Naive thymus-derived CD4-positive, alpha-beta T cell (primary cell): ENCODE data around the gene ABCA6. TPM values are rescaled to one million over a fixed set of nuclear protein-coding genes. Genes with fewer than 3 reads are reported as not detected.

Experiments
- ATAC-seq: fragments of 150-1000 bp; cut with Tn5 transposase; 2 replicates; pipeline ENCODE4 v1.10.0; 2021; ENCODE audit warnings: mild to moderate bottlenecking, moderate library complexity
- CTCF ChIA-PET: fragments of 350-600 bp; sonication (Branson Sonifier 250); formaldehyde crosslinking; loops from one replicate; lab custom pipeline; 2021; ENCODE audit warnings: antibody characterized with exemption; lab: Charles Lee
- POLR2A ChIA-PET: fragments of 350-600 bp; sonication (Branson Sonifier 250); formaldehyde crosslinking; loops from one replicate; lab custom pipeline; 2021; ENCODE audit warnings: antibody characterized with exemption, inconsistent platforms; lab: Charles Lee
- DNase-seq, 9 donors: peaks; one replicate each; pipeline versions ENCODE4 v3.0.0 to v3.0.0-alpha.2; 2020 to 2022; ENCODE audit warnings: mixed read lengths in 1 of 9
- H3K27ac ChIP-seq: one replicate; pipeline ENCODE4 v1.7.0; 2013; ENCODE audit warnings: mild to moderate bottlenecking, low read depth, low read length, moderate library complexity
- H3K27me3 ChIP-seq, 2 donors: one replicate each; pipeline ENCODE4 v1.7.0; 2013; ENCODE audit warnings: low read length in 2 of 2, mild to moderate bottlenecking in 2 of 2, moderate library complexity in 2 of 2; ENCODE audit not compliant: control insufficient read depth in 2 of 2, insufficient read depth in 2 of 2
- H3K36me3 ChIP-seq, 3 experiments: 1 replicate in 2 of 3; 2 replicates in 1 of 3; pipeline ENCODE4 v1.7.0; 2013; ENCODE audit warnings: low read length in 3 of 3, mild to moderate bottlenecking in 3 of 3, moderate library complexity in 1 of 3; ENCODE audit not compliant: insufficient read depth in 3 of 3, control insufficient read depth in 2 of 3
- H3K4me1 ChIP-seq, 2 donors: one replicate each; pipeline ENCODE4 v1.7.0; 2013; ENCODE audit warnings: low read length in 2 of 2, mild to moderate bottlenecking in 2 of 2, moderate library complexity in 1 of 2; ENCODE audit not compliant: control insufficient read depth in 2 of 2, insufficient read depth in 2 of 2
- H3K4me3 ChIP-seq: 2 replicates; pipeline ENCODE4 v1.7.0; 2013; ENCODE audit warnings: mild to moderate bottlenecking, low read length
- H3K9me3 ChIP-seq, 3 experiments: 1 replicate in 2 of 3; 2 replicates in 1 of 3; pipeline ENCODE4 v1.7.0; 2013; ENCODE audit warnings: low read length in 3 of 3; ENCODE audit not compliant: control insufficient read depth in 2 of 3
- H3K27ac Mint-ChIP-seq, 9 donors: one replicate each; pipeline ENCODE4 v1.8.0; 2020 to 2022; ENCODE audit warnings: mixed read lengths in 9 of 9, mild to moderate bottlenecking in 8 of 9, moderate library complexity in 5 of 9, inconsistent platforms in 2 of 9
- H3K27me3 Mint-ChIP-seq, 5 donors: one replicate each; pipeline ENCODE4 v1.8.0; 2021 to 2022; ENCODE audit warnings: mixed read lengths in 5 of 5, mild to moderate bottlenecking in 1 of 5
- H3K36me3 Mint-ChIP-seq, 5 donors: one replicate each; pipeline ENCODE4 v1.8.0; 2020 to 2022; ENCODE audit warnings: mixed read lengths in 5 of 5, mild to moderate bottlenecking in 3 of 5, inconsistent platforms in 1 of 5
- H3K4me1 Mint-ChIP-seq, 7 donors: one replicate each; pipeline ENCODE4 v1.8.0; 2020 to 2022; ENCODE audit warnings: mixed read lengths in 7 of 7, mild to moderate bottlenecking in 3 of 7, inconsistent platforms in 1 of 7
- H3K4me3 Mint-ChIP-seq, 10 donors: one replicate each; pipeline ENCODE4 v1.8.0; 2020 to 2022; ENCODE audit warnings: mild to moderate bottlenecking in 10 of 10, mixed read lengths in 10 of 10, moderate library complexity in 6 of 10, inconsistent platforms in 2 of 10
- H3K9me3 Mint-ChIP-seq, 11 donors: one replicate each; pipeline ENCODE4 v1.8.0; 2020 to 2022; ENCODE audit warnings: mixed read lengths in 11 of 11, mild to moderate bottlenecking in 4 of 11, inconsistent platforms in 1 of 11, moderate library complexity in 1 of 11
- intact Hi-C, 2 donors: fragments of 100-400 bp; cut with micrococcal nuclease; formaldehyde crosslinking; loops; one replicate each; pipeline ENCODE4 v1.15.1; 2023
- polyA plus RNA-seq, 2 donors: library from polyadenylated mRNA; unstranded; fragments of 300-500 nt; fragmentation: Illumina TruSeq; gene quantifications; one replicate each; pipeline ENCODE4 v1.2.3, GENCODE V29; 2021
- total RNA-seq, 6 experiments: library from RNA in 5 of 6; stranded (reverse) in 5 of 6; gene quantifications; 1 replicate in 5 of 6; 2 replicates in 1 of 6; pipeline ENCODE4 v1.2.3 and lab custom pipeline; 2021 to 2026

ABCA6 gene
- total and polyA plus RNA-seq, 7 experiments from 2014 or later: 0.24 to 1.1 (median 0.93) TPM; not detected in 2

- Histone ChIP-seq H3K4me1 (no peaks in the 10 kb centered on the region), H3K27me3 (no peaks in the 10 kb centered on the region), H3K4me3 (no peak overlapping the region), H3K9me3 (no peaks in the 10 kb centered on the region), H3K27ac (no peak overlapping the region), H3K36me3 (no peaks in the 10 kb centered on the region)
- no peaks in the 10 kb centered on the region for H3K36me3 Mint-ChIP-seq
- peaks cover 0 to 10% (median 5%) of the 10 kb centered on the region in 5 donors for H3K27me3 Mint-ChIP-seq
- intact Hi-C loops: no loop called here
- H3K4me3 Mint-ChIP-seq: no peak overlapping the region
- H3K4me1 Mint-ChIP-seq: peaks cover 0 to 20% (median 13%) of the 10 kb centered on the region in 7 donors
- ATAC-seq (no peak), DNase-seq (no peak)
- peaks cover 0 to 3% (median 0%) of the 10 kb centered on the region in 11 donors for H3K9me3 Mint-ChIP-seq
- ChIA-PET POLR2A (no interaction called here), CTCF (no interaction called here)
- no peak overlapping the region for H3K27ac Mint-ChIP-seq
Measured at GRCh38 chr17:69046121-69046807, 95.4 kb downstream of the ABCA6 start.

- peaks cover 0 to 20% (median 13%) of the 10 kb centered on the region in 7 donors for H3K4me1 Mint-ChIP-seq
- peaks cover 0 to 3% (median 0%) of the 10 kb centered on the region in 11 donors for H3K9me3 Mint-ChIP-seq
- no peaks in the 10 kb centered on the region for H3K36me3 Mint-ChIP-seq
- no peaks in the 10 kb centered on the region for H3K4me1 ChIP-seq
- no peak overlapping the region for H3K27ac ChIP-seq
- no peak for ATAC-seq
- POLR2A ChIA-PET: no interaction called here
- H3K36me3 ChIP-seq: no peaks in the 10 kb centered on the region
- CTCF ChIA-PET: no interaction called here
- no peak overlapping the region for H3K27ac Mint-ChIP-seq
- no peak overlapping the region for H3K4me3 ChIP-seq
- DNase-seq: no peak
- no peak overlapping the region for H3K4me3 Mint-ChIP-seq
- intact Hi-C loops: no loop called here
- H3K27me3 Mint-ChIP-seq: peaks cover 0 to 10% (median 0%) of the 10 kb centered on the region in 5 donors
- H3K9me3 ChIP-seq: no peaks in the 10 kb centered on the region
- no peaks in the 10 kb centered on the region for H3K27me3 ChIP-seq
Measured at GRCh38 chr17:69045646-69046045, 96.0 kb downstream of the ABCA6 start.

GRCh38 chr17:69044371-69044770 is 97.3 kb downstream of the ABCA6 start:
- Histone ChIP-seq H3K4me3 (no peak overlapping the region), H3K27me3 (no peaks in the 10 kb centered on the region), H3K27ac (no peak overlapping the region), H3K4me1 (no peaks in the 10 kb centered on the region), H3K36me3 (no peaks in the 10 kb centered on the region), H3K9me3 (no peaks in the 10 kb centered on the region)
- intact Hi-C loops: no loop called here
- Mint-ChIP-seq H3K4me1 (peaks cover 0 to 20% (median 13%) of the 10 kb centered on the region in 7 donors), H3K27ac (no peak overlapping the region), H3K27me3 (peaks cover 0 to 6% (median 0%) of the 10 kb centered on the region in 5 donors), H3K4me3 (no peak overlapping the region), H3K36me3 (no peaks in the 10 kb centered on the region), H3K9me3 (peaks cover 0 to 3% (median 0%) of the 10 kb centered on the region in 11 donors)
- CTCF ChIA-PET: interaction anchor here (0.6 kb wide), 1 partner anchor 220 kb away, joined by 3 read pairs; no protein-coding TSS in a partner anchor
- ATAC-seq (no peak), DNase-seq (no peak)
- POLR2A ChIA-PET: no interaction called here

- POLR2A ChIA-PET: no interaction called here
- Histone ChIP-seq H3K36me3 (no peaks in the 10 kb centered on the region), H3K4me3 (no peak overlapping the region), H3K9me3 (no peaks in the 10 kb centered on the region), H3K4me1 (no peaks in the 10 kb centered on the region), H3K27ac (no peak overlapping the region), H3K27me3 (no peaks in the 10 kb centered on the region)
- Mint-ChIP-seq H3K9me3 (peaks cover 0 to 10% (median 0%) of the 10 kb centered on the region in 11 donors), H3K27ac (no peak overlapping the region), H3K27me3 (peaks cover 0 to 5% (median 0%) of the 10 kb centered on the region in 5 donors), H3K4me3 (no peak overlapping the region), H3K36me3 (no peaks in the 10 kb centered on the region), H3K4me1 (peaks cover 0 to 12% (median 6%) of the 10 kb centered on the region in 7 donors)
- CTCF ChIA-PET: no interaction called here
- ATAC-seq (no peak), DNase-seq (no peak)
- intact Hi-C loops: no loop called here
Measured at GRCh38 chr17:69043098-69043734, 98.5 kb downstream of the ABCA6 start.

- Histone ChIP-seq H3K4me3 (no peak overlapping the region), H3K9me3 (no peaks in the 10 kb centered on the region), H3K36me3 (no peaks in the 10 kb centered on the region), H3K4me1 (no peaks in the 10 kb centered on the region), H3K27ac (no peak overlapping the region), H3K27me3 (no peaks in the 10 kb centered on the region)
- DNase-seq (no peak), ATAC-seq (no peak)
- Mint-ChIP-seq H3K4me1 (peaks cover 0 to 3% (median 0%) of the 10 kb centered on the region in 7 donors), H3K4me3 (no peak overlapping the region), H3K9me3 (peaks cover 0 to 16% (median 2%) of the 10 kb centered on the region in 11 donors), H3K36me3 (peaks cover 0 to 2% (median under 1%) of the 10 kb centered on the region in 5 donors), H3K27ac (no peak overlapping the region), H3K27me3 (peaks cover 0 to 12% (median 2%) of the 10 kb centered on the region in 5 donors)
- CTCF ChIA-PET: no interaction called here
- intact Hi-C loops: no loop called here
- POLR2A ChIA-PET: no interaction called here
Measured at GRCh38 chr17:69042308-69042707, 99.4 kb downstream of the ABCA6 start.

GRCh38 chr17:69031839-69032238 is 109.9 kb downstream of the ABCA6 start:
- no peak for ATAC-seq

More at GRCh38 chr17:69031839-69032238, 109.9 kb downstream of the ABCA6 start:
- Mint-ChIP-seq H3K27me3 (peaks cover 0 to 28% (median 11%) of the 10 kb centered on the region in 5 donors), H3K9me3 (peaks cover 0 to 16% (median 4%) of the 10 kb centered on the region in 11 donors), H3K4me3 (no peak overlapping the region), H3K4me1 (no peaks in the 10 kb centered on the region), H3K27ac (no peak overlapping the region), H3K36me3 (no peaks in the 10 kb centered on the region)
- DNase-seq: no peak
- no peaks in the 10 kb centered on the region for H3K4me1 ChIP-seq
- intact Hi-C loops: no loop called here
- no peaks in the 10 kb centered on the region for H3K27me3 ChIP-seq
- no peak overlapping the region for H3K27ac ChIP-seq
- ChIA-PET CTCF (no interaction called here), POLR2A (no interaction called here)
- H3K4me3 ChIP-seq: no peak overlapping the region
- no peaks in the 10 kb centered on the region for H3K9me3 ChIP-seq
- no peaks in the 10 kb centered on the region for H3K36me3 ChIP-seq
